ENCODE measurements around the gene ITPR2.
"Not testable (repeated sequence)": the region's sequence is repeated elsewhere in the genome, so short reads cannot be mapped to it uniquely, and the experiment has no call there.

The ITPR2 gene

GRCh38 chr12:26359576-26359975, 473.4 kb downstream of the ITPR2 start:
- DNase-seq (ENCODE audit: low read depth, low spot score): no peak

GRCh38 chr12:26358651-26359050, 474.3 kb downstream of the ITPR2 start:
- DNase-seq (ENCODE audit: low read depth, low spot score): no peak

- DNase-seq (ENCODE audit: low read depth, low spot score): no peak
Measured at GRCh38 chr12:26347300-26347699, 485.7 kb downstream of the ITPR2 start.

GRCh38 chr12:26346736-26347135, 486.3 kb downstream of the ITPR2 start:
- DNase-seq (ENCODE audit: low read depth, low spot score): no peak

GRCh38 chr12:26345471-26346003, 487.5 kb downstream of the ITPR2 start:
- no peak for DNase-seq (ENCODE audit: low read depth, low spot score)

- DNase-seq (ENCODE audit: low read depth, low spot score): no peak
Measured at GRCh38 chr12:26341491-26341890, 491.5 kb downstream of the ITPR2 start.

GRCh38 chr12:26340649-26341048, 492.3 kb downstream of the ITPR2 start:
- no peak for DNase-seq (ENCODE audit: low read depth, low spot score)

- DNase-seq (ENCODE audit: low read depth, low spot score): no peak
Measured at GRCh38 chr12:26339976-26340375, 493.0 kb downstream of the ITPR2 start.

GRCh38 chr12:26338586-26339572, 494.1 kb downstream of the ITPR2 start:
- DNase-seq (ENCODE audit: low read depth, low spot score): peak; percentile 6

- DNase-seq (ENCODE audit: low read depth, low spot score): no peak
Measured at GRCh38 chr12:26335651-26336050, 497.3 kb downstream of the ITPR2 start.

- DNase-seq (ENCODE audit: low read depth, low spot score): no peak
Measured at GRCh38 chr12:26334621-26335124, 498.3 kb downstream of the ITPR2 start.

GRCh38 chr12:26331960-26332359, 501.0 kb downstream of the ITPR2 start:
- DNase-seq (ENCODE audit: low read depth, low spot score): no peak

GRCh38 chr12:26331136-26331535, 501.9 kb downstream of the ITPR2 start:
- DNase-seq (ENCODE audit: low read depth, low spot score): no peak

GRCh38 chr12:26327975-26328644, 504.9 kb downstream of the ITPR2 start:
- no peak for DNase-seq (ENCODE audit: low read depth, low spot score)

GRCh38 chr12:26323673-26324072, 509.3 kb downstream of the ITPR2 start:
- no peak for DNase-seq (ENCODE audit: low read depth, low spot score)

- DNase-seq (ENCODE audit: low read depth, low spot score): no peak
Measured at GRCh38 chr12:26319511-26319910, 513.5 kb downstream of the ITPR2 start.

GRCh38 chr12:26318661-26319068, 514.3 kb downstream of the ITPR2 start:
- peak; percentile 45 for DNase-seq (ENCODE audit: low read depth, low spot score)

- no peak for DNase-seq (ENCODE audit: low read depth, low spot score)
Measured at GRCh38 chr12:26317942-26318575, 514.9 kb downstream of the ITPR2 start.

GRCh38 chr12:26314103-26314502, 518.9 kb downstream of the ITPR2 start:
- not testable (repeated sequence) for DNase-seq (ENCODE audit: low read depth, low spot score)

GRCh38 chr12:26310489-26310888, 522.5 kb downstream of the ITPR2 start:
- not testable (repeated sequence) for DNase-seq (ENCODE audit: low read depth, low spot score)

GRCh38 chr12:26309634-26310033, 523.4 kb downstream of the ITPR2 start:
- DNase-seq (ENCODE audit: low read depth, low spot score): no peak

- no peak for DNase-seq (ENCODE audit: low read depth, low spot score)
Measured at GRCh38 chr12:26304273-26304672, 528.7 kb downstream of the ITPR2 start.

Measured in ELF-1 (cell line).